HG02943 (cell line): Measurements from ENCODE around the gene HLA-DMA.
A peak's percentile ranks its signal among the peaks of the same experiment; 100 is the strongest.

Experiments used
- ATAC-seq: cut with Tn5 transposase; IDR thresholded peaks from one replicate; pipeline ENCODE4 v1.9.1; 2021; ENCODE audit warnings: mild to moderate bottlenecking, low read depth, moderate library complexity; ENCODE audit not compliant: unreplicated experiment

HLA-DMA gene

DNA sequence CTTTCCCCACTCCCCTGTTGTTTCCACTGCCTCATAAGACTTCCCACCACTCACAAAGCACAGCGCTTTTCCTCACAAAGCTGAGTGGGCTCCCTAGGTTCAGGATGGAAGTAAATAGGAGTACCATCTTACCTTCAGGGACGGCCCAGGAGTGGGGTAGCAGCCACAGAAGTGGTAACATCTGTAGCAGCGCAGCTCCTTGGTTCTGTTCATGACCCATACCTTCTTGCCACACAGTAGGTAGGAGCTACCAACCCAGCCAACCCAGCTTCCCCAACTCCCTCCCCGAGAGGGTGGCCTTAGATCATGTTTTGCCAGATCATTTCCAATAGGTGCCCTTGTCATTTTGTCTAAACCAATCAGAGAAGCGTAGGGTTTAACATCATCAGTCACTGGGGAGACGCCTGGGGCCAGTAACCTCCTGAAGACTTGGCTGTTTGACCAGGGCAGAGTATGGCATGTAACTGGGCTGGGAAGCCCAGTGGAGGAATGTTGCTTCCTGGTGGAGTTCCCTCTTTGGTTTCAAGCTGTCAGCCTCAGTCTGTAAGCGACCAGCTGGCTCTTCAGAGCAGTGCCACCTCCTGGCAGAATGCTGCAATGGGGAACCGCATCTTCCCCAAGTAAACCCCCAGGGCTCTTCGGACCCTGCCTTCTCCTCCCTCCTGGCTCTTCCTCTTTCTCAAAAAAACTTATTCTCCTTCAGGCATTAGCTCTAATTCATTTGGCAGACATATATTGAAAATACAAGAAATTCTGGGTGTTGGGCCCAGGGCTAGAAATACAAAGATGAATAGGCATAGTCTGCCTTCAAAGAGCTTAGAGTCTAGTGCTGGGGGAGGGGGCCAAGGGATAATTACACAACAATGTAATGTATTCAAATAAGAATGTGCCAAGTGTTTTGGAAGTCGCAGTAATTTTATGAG, at the start of gene HLA-DMA:
TSS of gene HLA-DMA (minus strand) at position 281 of the 923 bp plus-strand sequence. CDS start at position 220, 61 bp downstream.
- peak; percentile 91 for ATAC-seq

DNA sequence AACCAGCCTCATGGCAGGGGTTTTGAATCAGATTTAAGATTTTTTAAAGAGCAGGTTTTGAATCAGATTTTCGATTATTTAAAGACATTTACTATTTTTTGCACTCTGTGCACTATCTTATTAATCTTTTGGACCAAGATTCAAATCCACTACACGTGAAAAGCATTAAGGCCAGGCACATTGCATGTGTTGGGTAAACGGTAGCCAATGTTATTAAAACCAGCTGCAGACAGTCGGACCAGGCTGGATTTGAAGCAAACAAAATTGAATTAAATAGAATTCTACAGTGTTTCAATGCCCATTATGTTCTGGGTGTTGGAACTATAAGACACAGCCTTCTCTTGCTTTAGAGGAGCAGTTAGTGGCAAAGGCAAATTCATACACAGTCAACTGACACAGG, 48.8 kb upstream of the HLA-DMA start:
- no peak for ATAC-seq

DNA sequence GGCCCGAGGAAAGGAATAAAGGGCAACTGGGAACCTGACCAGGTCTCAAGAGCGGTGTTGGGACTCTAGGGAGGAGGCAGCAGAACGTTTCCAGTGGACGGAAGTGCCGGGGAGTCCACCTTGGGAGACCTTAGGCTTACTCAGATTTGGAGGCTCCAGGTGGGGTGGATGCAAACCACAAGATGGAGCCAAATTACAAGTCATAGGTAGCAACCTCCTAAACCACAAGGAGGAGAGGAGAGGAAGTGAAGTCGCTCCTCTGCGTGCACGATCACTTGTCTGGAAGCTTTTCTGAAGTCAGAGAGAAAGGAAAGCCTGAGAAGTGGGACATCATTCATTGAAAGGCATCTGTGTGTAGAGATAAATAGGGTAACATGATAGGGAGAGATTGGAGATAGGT, 47.2 kb upstream of the HLA-DMA start:
- ATAC-seq = no peak

DNA sequence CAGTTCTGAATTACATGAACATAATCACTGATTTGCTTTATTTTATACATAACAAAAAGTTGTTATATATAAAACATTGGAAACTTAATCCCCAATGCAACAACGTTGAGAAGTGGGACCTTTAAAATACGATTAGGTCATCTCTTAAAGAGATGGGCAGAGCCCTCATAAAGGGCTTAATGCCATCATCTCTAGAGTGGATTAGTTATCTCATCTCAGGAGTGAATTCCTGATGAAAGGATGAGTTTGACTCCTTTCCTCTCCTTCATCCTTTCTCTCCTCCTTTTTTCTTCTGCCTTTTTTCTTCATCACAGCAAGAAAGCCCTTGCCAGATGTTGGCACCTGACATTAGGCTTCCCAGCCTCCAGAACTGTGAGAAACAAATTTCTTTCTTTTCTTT, 42.6 kb upstream of the HLA-DMA start:
- no peak for ATAC-seq

DNA sequence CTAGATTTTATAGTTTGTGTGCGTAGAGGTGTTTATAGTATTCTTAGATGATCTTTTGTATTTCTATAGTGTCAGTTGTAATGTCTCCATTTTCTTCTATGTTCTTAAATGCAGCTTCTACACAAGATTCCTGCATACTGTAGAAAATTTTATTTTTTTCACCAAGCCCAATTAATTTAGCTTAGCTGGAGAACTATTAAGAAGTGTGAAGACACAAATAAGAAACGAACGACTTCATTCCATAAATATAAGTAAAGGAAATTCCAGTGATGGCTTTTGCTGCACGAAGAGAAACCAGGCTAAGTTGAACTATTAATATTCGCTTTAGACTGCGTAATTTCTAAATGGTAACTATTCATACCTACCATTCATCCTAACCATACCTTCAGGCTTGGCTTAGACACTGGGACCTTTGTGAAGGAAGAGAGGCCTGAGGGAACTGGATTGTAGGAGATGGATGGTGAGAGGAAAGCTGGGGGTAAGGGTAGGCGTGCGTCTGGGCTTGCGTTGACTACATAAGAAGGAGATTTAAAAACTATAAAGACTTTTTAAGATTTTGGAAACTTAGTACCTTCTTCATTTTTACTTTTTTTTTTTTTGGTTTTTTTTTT, 40.6 kb upstream of the HLA-DMA start:
- no peak for ATAC-seq

DNA sequence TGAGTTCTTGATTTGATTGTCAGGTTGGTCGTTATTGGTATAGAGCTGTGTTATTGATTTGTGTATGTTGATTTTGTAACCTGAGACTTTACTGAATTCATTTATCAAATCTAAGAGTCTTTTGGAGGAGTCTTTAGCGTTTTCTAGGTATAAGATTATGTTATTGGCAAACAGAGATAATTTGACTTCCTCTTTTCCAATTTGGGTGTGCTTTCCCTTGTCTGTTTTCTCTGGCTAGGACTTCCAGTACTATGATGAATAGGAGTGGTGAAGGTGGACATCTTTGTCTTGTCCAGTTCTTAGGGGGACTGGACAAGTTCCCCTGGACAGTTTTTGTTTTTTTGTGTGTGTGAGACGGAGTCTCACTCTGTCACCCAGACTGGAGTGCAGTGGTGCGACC, 39.1 kb upstream of the HLA-DMA start:
- no peak for ATAC-seq

DNA sequence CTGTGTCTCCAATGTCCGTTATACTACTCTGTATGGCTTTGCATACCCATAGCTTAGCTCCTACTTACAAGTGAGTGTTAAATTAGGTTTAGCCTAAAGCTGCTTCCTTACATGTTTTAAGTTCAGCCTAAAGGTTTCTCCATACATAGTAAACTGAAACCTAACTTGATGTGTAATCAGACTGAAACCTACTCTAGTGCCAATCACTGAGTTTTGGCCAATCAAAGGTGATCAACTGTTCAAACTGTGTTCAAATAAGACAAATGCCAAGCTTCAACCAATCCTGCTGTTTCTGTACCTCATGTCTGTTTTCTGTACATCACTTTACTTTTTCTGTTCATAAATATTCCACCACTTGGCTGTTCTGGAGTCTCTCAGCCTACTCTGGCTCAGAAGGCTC, 36.5 kb upstream of the HLA-DMA start:
- ATAC-seq = no peak

DNA sequence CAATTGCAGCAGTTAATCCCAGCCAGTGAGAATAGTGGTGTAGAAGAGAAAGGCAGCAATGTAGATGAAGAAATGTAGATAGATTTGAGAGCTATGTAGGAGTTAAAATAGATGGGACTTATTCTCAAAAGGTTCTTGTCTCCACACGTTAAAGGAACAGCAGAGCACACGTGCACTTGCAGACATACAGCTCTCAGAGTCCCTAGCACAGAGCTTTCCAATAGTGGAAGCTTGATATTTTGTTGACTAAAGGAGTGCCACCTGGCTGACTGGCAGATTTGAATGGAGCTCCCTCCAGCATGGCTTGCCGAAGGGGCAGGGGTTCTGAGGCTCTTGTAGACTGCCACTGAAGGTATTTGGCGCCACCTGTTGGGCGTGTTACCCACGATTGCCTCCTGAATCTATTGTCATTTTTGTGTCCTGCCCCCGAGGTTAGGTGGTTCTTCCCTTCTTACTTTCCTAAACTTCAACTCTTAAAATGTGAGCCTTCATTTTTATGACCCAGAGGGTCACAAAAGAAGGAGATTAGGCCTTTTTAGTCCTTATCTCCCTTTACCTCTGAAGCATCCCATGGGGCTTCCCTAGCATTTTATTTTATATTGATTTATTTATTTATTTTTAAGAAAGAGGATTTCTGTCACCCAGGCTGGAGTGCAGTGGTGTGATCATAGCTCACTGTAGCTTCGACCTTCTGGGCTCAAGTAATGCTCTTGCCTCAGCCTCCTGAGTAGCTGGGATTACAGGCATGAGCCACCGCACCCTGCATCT, 31.9 kb upstream of the HLA-DMA start:
- ATAC-seq = no peak

DNA sequence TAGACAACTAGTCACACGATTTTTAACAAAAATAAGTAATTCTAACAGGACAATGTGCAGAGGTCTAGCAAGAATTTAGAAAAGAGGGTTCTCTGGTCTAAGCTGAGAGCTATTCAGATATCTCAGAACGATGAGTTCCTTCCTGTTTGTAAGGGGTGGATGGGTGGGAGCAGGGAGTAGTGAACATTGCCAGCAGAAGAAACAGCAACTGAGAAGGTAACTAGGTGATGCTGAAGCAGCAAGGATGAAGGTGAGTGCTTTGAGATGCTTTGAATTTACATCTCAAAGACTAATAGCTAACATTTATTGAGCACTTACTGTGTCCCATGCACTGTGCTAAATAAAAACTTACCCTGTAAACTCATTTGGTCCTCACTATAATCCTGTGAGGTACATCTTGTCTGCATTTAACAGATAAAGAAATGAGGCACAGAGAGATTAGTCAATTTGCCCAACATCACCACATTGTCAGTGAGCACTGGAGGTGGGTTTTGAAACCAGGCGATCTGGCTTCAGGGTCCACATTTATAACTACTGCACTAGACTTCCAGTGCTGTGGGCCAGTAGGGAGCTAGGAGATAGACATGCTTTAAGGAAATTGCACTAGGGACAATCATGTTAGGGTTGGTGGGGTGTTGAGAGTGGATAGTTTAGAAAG, 31.2 kb upstream of the HLA-DMA start:
- no peak for ATAC-seq

DNA sequence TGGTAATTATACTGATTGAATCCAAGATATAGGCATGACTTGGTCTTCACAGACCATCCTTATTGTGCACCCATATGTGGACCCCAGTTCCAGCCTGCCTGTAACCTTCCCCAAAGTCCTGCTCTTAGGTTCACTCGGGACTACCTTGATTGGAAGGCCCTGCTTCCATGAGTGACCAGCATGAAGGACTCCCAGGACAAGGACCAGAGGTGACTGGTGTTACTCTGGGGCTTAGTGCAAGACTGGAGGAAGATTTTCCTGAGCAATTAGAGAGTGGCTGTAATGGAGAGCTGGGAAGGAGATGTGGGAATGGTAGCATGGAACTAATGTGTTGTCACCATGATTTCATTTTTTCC, 30.6 kb upstream of the HLA-DMA start:
- no peak for ATAC-seq

DNA sequence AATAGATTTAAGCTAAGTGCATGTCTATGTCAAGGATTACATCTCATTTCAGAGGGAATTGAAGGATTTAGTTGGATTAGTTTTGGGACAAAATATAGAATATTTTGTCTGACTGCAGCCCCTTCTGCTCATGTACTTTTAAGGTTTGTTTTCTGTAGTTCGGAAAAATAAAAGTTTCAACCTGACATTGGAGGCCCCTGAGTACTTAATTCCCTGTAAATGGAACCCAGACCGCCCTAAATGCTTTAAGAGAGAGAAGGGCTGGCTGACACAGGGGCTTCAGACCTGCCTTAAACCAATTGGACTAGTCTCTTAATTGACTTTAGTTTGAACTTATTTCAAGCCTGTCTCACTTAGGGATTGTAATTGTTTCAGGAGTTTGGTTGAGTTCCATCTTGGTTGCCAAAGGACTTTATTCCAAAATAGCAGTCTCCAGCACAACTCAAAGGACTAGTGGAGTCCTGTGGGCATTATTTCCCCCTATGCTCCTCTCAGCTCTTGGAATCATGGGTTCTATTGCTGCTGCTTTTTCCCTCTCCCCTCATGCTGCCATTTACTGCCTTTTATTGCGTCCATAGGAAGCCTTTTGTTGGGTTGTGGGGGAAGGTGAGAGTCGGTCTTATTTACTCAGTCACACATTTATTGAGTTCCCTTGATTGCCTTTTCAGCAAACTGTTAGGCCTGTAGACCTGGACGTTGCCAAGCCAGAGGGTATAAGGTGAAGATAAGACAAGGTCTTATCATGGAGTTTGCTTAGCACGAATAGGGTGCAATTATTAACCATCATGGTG, 30.0 kb upstream of the HLA-DMA start:
- no peak for ATAC-seq

DNA sequence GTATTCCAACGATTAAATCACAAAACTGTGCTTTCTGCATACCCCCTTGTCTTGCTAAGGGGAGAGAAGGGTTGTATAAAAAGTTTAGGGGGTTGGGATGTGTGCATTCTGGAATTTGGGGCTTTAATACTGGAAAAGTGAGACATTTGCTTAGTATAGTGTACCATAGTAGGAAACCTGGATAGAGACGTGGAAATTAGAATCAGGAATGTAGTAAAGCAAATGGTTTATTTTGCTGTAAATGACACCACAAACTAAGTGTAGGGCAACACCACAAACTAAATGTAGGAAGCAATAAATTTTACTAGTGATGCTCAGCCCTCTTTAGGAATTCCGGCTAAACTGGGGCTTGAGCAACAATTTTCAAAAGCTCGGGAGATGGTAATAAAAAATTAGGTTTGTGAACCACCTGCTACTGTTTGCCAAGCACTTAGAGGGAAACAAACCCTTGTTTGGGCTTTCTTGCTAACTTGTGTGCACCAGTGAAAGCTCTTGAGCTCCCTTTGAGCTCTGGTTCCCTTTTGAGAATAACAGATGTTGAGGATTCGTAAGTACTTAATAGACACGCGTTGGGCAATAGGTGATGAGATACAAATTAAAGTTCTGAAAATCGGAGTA, 29.3 kb upstream of the HLA-DMA start:
- ATAC-seq = no peak

DNA sequence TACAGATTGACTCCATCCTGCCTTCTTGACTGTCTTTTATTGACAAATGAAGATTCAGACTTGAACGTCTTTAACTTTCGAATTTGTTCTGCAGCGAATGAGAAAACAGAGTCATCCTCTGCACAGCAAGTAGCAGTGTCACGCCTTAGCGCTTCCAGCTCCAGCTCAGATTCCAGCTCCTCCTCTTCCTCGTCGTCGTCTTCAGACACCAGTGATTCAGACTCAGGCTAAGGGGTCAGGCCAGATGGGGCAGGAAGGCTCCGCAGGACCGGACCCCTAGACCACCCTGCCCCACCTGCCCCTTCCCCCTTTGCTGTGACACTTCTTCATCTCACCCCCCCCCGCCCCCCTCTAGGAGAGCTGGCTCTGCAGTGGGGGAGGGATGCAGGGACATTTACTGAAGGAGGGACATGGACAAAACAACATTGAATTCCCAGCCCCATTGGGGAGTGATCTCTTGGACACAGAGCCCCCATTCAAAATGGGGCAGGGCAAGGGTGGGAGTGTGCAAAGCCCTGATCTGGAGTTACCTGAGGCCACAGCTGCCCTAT, 27.7 kb upstream of the HLA-DMA start:
- no peak for ATAC-seq

DNA sequence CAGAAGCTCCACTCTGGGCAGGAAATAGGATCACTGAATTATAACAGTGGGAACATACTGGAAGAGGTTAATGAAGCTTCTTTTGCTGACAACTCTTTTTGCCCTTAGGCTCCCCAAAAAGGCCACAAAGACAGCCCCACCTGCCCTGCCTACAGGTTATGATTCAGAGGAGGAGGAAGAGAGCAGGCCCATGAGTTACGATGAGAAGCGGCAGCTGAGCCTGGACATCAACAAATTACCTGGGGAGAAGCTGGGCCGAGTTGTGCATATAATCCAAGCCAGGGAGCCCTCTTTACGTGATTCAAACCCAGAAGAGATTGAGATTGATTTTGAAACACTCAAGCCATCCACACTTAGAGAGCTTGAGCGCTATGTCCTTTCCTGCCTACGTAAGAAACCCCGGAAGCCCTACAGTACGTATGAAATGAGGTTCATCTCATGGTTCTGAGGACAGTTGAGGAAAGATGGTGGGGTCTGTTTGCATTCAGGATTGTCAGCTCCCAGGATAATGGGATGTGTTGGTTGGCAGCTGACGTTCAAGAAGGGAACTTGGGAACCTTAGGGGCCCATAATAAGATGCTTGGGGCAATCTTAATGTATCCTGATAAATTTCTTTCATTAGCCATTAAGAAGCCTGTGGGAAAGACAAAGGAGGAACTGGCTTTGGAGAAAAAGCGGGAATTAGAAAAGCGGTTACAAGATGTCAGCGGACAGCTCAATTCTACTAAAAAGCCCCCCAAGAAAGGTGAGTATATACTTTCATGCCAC, 27.0 kb upstream of the HLA-DMA start:
- ATAC-seq = no peak

DNA sequence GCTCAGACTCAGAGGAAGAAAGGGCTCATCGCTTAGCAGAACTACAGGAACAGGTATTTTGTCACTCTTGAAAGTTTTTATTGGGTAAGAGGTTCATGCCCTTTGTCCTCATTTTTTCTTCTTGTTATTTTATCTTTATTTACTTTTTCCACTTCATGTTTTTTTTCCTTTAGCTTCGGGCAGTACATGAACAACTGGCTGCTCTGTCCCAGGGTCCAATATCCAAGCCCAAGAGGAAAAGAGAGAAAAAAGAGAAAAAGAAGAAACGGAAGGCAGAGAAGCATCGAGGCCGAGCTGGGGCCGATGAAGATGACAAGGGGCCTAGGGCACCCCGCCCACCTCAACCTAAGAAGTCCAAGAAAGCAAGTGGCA, 25.0 kb upstream of the HLA-DMA start:
- no peak for ATAC-seq

DNA sequence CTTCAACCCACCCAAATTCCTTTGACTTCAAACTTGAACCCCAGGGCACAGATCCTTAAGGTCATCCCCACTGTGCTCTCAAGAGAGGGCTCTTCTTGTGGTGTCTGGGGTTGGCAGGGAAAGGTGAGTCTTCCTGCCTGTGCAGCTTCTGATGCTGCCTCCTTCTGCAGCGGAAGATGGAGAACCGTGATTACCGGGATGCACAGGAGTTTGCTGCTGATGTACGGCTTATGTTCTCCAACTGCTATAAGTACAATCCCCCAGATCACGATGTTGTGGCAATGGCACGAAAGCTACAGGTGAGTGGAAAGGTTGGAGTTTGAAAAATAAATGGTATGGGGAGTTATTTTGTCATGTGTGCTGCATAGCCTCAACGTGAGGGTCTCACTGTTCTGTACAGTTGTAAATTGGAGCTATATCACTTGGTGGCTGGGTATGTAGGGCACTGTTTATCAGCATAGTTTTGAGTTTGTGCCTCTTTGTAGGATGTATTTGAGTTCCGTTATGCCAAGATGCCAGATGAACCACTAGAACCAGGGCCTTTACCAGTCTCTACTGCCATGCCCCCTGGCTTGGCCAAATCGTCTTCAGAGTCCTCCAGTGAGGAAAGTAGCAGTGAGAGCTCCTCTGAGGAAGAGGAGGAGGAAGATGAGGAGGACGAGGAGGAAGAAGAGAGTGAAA, 24.5 kb upstream of the HLA-DMA start:
- ATAC-seq = no peak

DNA sequence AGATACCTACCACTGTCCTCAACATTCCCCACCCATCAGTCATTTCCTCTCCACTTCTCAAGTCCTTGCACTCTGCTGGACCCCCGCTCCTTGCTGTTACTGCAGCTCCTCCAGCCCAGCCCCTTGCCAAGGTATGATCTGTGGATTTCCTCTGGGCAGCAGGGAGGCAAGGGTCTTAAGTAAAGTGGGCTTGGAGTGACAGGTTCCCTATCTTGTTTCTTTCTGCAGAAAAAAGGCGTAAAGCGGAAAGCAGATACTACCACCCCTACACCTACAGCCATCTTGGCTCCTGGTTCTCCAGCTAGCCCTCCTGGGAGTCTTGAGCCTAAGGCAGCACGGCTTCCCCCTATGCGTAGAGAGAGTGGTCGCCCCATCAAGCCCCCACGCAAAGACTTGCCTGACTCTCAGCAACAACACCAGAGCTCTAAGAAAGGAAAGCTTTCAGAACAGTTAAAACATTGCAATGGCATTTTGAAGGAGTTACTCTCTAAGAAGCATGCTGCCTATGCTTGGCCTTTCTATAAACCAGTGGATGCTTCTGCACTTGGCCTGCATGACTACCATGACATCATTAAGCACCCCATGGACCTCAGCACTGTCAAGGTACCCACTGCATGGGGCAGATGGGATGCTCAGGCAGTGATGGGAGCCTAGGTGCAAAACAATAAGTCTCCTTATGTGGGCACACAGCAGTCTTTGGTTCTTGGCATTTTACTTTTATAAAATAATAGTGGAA, 23.6 kb upstream of the HLA-DMA start:
- no peak for ATAC-seq
